ENCODE measurements around the gene MBD5.
A peak's percentile ranks its signal among the peaks of the same experiment; 100 is the strongest.

MBD5 gene

DNA sequence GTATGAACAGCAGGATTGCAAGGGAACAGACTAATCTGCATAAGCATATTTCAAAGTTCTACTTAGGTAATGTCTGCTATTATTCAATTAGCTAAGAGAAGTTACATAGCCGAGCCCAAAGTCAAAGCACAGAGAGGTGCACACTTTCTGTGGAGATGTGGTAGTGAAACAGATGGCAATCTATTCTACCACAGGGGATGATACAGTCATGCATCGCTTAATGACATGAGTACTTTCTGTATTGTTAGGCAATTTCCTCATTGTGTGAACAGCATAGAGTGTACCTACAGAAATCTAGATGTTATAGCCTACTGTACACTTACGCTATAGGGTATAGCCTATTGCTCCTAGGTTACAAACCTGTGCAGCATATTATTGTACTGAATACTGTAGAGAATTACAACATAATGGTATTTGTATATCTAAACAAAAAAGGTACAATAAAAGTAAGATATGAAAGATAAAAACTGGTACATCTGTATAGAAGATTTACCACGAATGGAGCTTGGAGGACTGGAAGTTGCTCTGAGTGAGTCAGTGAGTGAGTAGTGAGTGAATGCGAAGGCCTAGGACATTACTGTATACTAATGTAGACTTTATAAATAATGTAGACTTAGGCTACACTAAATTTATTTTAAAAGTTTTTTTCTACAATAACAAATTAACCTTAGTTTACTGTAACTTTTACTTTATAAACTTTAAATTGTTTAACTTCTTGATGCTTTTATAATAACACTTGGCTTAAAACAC is 197.6 kb downstream of the MBD5 start:
- DNase-seq (ENCODE audit: low read depth, low spot score), result no peak

GRCh38 chr2:148221166-148221565 is 200.3 kb downstream of the MBD5 start:
- DNase-seq (ENCODE audit: low read depth, low spot score), result no peak

GRCh38 chr2:148221926-148222325 is 201.0 kb downstream of the MBD5 start:
- no peak for DNase-seq (ENCODE audit: low read depth, low spot score)

- no peak for DNase-seq (ENCODE audit: low read depth, low spot score)
Measured at GRCh38 chr2:148231858-148232257, 211.0 kb downstream of the MBD5 start.

DNA sequence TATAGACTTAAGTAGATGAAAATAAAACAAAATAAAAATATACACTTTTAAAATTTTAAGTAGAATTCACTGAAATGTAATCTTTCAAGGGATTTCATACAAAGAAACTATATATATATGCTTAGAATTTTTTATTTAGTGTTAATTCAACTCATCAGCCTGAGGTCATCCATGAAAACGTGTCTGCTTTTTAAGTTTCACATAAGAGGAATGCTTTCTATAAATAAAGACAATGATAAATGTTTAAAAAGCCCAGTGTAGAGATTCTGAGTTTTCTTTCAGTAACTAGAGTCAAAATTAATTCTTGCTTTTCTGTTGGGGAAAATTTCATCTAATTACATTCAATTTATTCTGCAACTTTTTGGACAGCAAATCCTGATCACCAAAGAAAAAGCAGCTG is 213.3 kb downstream of the MBD5 start:
- DNase-seq (ENCODE audit: low read depth, low spot score), result no peak

DNA sequence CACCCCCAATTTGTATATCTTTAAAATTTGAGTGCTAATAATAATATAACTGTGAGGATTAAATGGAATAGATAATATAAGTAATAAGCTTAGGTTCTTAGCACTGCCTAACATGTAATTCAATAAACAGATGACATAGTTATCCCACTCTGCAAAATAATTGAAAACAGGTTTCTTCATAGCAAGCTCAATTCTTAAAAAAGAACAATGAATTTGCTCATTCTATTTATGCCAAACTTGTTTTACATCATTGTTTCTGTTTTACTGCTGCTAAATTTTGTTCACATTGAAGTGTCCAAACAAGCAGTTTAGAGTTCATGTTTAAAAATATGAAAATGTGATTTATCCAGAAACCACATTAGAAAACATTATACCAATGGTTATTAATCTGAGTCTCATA is 217.0 kb downstream of the MBD5 start:
- no peak for DNase-seq (ENCODE audit: low read depth, low spot score)

GRCh38 chr2:148238561-148238960 is 217.7 kb downstream of the MBD5 start:
- DNase-seq (ENCODE audit: low read depth, low spot score), result no peak

- DNase-seq (ENCODE audit: low read depth, low spot score), result no peak
Measured at GRCh38 chr2:148240838-148241237, 219.9 kb downstream of the MBD5 start.

DNA sequence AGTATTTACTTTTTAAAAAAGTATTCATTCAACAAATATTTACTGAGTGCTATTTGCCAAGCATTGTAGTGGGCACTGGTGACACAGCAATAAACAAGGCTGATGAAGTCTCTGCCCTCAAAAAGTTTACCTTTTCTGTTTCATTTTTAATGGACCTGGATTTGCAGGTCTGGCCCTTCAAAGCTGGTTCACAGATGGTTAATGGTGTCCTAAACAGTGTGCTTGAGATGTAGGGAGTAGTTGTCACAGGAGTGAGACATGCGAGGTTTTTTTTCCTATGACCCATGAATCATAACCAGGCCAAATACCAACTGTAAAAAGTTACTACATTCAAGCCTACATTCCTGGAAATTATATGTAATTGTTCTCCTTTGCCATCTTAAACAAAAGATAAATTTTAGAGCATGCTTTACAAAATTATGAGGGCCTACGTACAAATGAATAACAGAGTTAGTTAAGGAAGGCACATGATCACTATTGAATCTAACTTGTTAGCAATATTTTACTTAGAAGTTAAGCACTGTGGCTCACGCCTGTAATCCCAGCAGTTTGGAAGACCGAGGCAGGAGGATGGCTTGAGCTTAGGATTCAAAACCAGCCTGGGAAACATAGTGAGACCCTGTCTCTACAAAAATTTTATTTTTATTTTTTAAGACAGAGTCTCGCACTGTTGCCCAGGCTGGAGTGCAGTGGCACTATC is 223.9 kb downstream of the MBD5 start:
- peak; percentile 51 for DNase-seq (ENCODE audit: low read depth, low spot score)

GRCh38 chr2:148251993-148252392 is 231.1 kb downstream of the MBD5 start:
- no peak for DNase-seq (ENCODE audit: low read depth, low spot score)

GRCh38 chr2:148252646-148253045 is 231.8 kb downstream of the MBD5 start:
- no peak for DNase-seq (ENCODE audit: low read depth, low spot score)

- DNase-seq (ENCODE audit: low read depth, low spot score), result peak; percentile 26
Measured at GRCh38 chr2:148253685-148254084, 232.8 kb downstream of the MBD5 start.

DNA sequence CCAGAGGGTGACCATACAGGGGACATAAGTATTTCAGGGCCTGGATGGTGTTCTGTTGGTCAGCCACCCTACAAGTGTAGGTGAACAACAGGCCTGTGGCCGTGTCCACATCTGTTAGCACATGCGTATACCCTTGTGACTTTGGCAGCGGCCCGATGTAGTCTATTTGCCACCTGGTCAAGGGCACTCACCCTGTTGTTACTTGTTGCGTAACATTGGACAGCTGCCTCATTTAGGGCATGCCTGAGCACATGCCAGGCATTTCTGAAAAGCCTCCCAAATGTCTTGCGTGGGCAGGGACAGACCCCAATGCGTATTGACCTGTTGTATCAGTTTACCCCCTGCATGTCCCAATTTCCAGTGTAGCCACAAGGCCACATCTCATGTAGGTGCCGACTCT is 235.0 kb downstream of the MBD5 start:
- no peak for DNase-seq (ENCODE audit: low read depth, low spot score)

DNA sequence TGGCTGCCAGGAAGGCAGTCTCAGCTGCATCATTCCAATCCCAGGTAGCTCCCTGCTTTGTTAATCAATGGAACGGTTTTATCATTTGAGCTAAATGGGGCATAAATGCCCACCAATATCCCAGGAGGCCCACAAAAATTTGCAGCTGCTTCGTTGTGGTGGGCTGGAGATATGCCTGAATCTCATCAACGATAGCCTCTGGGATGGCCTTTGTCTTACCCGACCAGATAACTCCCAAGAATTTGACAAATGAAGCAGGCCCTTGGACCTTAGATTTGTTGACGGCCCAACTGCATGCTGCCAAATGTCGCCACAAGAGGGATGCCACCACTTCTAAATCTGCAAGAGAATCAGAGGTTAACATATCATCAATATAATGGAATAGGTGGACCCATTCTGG is 236.4 kb downstream of the MBD5 start:
- DNase-seq (ENCODE audit: low read depth, low spot score), result no peak

DNA sequence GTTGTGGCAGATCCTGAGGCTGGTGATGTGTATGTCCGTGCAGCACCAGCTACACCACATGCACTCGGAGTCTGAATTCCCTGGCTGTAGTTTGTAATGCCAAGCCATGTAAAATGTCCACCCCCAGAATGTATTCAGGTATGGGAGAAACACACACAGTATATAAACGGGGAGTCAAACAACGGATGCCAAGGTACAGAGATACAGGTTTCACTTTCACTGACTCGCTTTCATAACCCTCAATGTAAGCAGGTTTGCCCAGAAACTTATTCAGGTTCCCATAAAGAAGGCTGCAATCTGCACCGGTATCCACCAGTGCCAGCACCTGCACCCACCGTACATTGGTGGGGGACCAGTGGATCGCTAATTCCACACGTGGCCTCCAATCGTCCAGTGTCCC is 237.2 kb downstream of the MBD5 start:
- DNase-seq (ENCODE audit: low read depth, low spot score), result no peak

- peak; percentile 21 for DNase-seq (ENCODE audit: low read depth, low spot score)
Measured at GRCh38 chr2:148259674-148260073, 238.8 kb downstream of the MBD5 start.

- no peak for DNase-seq (ENCODE audit: low read depth, low spot score)
Measured at GRCh38 chr2:148263890-148264289, 243.0 kb downstream of the MBD5 start.

DNA sequence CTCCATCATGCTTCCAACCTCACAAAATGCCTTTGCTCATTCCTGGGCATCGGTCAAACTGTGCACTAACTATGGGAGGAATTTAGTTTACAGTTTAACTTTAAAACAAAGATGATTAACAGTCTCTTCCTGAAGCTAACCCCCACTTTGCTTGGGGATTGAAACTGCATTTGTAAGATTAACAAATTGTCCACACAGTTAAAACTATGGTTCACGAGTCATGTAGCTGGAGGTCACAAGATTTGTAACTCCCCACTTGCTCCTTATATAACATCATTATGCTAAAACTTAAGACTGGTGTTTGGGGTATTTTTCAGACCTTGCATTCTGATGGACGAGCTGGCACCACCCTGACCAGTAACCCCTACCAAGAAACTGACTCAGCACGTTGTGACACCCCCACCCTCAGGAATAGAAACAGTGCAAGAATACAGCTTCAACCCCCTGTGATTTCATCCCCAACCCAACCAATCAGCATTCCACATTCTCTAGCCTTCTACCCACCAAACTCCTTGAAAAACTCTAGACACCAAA is 252.3 kb downstream of the MBD5 start:
- peak; percentile 67 for DNase-seq (ENCODE audit: low read depth, low spot score)

DNA sequence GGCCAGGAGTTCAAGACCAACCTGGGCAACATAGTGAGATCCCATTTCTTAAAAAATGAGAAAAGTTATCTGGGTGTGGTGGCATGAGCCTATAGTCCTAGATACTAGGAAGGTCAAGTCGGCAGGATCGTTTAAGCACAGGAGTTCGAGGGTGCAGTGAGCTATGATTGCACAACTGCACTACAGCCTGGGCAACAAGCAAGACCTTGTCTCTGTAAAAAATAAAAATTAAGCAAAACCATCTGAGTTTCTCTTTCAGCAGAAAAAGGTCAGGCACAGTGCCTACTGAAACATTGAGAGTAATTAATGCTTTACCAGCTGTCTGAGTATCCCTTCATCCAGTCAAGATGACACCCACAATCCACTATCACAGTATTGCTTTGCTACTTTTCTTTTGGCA is 258.3 kb downstream of the MBD5 start:
- DNase-seq (ENCODE audit: low read depth, low spot score), result no peak

- DNase-seq (ENCODE audit: low read depth, low spot score), result no peak
Measured at GRCh38 chr2:148282201-148282600, 261.3 kb downstream of the MBD5 start.

DNA sequence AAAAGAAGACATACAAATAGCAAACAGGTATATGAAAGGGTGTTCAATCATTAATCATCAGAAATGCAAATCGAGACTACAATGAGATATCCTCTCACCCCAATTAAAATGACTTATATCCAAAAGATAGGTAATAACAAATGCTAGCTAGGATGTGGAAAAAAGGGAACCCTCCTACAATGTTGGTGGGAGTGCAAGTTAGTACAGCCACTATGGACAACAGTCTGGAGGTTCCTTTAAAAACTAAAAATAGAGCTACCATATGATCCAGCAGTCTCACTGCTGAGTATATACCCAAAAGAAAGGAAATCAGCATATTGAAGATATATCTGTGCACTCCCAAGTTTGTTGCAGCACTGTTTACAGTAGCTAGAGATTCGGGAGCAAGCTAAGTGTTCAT is 271.5 kb downstream of the MBD5 start:
- DNase-seq (ENCODE audit: low read depth, low spot score), result no peak

- no peak for DNase-seq (ENCODE audit: low read depth, low spot score)
Measured at GRCh38 chr2:148298196-148298595, 277.3 kb downstream of the MBD5 start.

DNA sequence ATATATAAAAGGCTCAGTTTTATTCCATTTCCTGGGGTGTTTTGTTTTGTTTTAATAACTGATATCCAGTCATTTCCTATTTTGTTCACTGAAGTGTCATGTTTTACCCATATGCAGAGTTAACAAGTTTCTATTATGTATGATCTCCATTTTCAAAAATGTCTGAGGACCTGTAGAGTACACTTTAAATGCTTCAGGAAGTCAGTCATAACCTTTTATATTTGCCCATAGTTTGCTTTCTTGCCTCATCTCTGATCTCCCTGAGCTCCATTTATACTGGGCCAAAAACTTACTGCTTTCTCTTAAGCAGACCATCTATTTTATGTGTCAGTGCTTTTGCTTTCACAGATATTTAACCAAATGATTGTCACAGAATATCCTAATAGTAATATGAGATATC is 278.7 kb downstream of the MBD5 start:
- no peak for DNase-seq (ENCODE audit: low read depth, low spot score)
